ENCODE data around the gene ARMCX1.
A peak's percentile ranks its signal among the peaks of the same experiment; 100 is the strongest.
"Not testable (repeated sequence)": the region's sequence is repeated elsewhere in the genome, so short reads cannot be mapped to it uniquely, and the experiment has no call there.

Gene ARMCX1

GRCh38 chrX:101564651-101565050, 14.3 kb downstream of the ARMCX1 start (continued):
- no peak for TF ChIP-seq ZNF677 (tag by site-specific recombination; IDR thresholded peaks at IDR 0.05)

DNA sequence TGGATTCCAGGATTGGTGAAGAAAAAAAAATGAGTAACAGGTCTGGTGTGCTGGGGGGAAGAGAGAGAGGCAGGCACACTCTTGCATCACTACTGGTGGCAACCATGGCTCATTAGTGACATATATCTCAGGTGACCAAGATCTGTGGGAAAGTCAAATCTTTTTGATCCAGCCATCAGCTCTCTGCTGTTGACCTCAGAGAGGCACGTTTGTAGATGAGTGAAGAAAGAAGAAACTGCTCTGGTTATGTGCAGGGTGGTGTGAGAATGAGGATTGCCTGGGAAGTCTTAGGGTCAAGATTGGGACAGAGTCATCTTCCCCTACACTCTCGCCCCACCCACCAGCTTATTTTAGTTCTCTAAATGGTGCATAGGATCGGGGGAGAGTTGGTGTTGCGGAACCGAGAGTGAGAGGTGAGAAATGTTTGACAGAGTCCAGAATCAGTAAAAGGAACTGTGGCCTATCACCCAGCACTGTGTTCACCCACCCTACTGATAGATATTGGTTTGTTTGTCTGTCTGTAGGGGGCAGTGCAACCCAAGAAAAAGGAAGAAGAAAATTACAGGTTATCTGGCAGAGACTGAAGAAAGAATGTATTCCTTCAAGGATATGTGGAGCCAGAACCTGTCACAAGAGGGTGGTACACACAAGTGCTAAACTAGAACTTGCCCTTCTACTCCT, 45.5 kb downstream of the ARMCX1 start:
- POLR2A ChIA-PET = no interaction called here
- TF ChIP-seq ZNF654 (tag by site-specific recombination; IDR thresholded peaks at IDR 0.05; ENCODE audit: low read depth) (peak; percentile 85), ZNF221 (tag by site-specific recombination; IDR thresholded peaks at IDR 0.05; ENCODE audit: borderline replicate concordance) (no peak), IKZF3 (tag by site-specific recombination; IDR thresholded peaks at IDR 0.05) (no peak)
- TF ChIP-seq, protein P1, sequence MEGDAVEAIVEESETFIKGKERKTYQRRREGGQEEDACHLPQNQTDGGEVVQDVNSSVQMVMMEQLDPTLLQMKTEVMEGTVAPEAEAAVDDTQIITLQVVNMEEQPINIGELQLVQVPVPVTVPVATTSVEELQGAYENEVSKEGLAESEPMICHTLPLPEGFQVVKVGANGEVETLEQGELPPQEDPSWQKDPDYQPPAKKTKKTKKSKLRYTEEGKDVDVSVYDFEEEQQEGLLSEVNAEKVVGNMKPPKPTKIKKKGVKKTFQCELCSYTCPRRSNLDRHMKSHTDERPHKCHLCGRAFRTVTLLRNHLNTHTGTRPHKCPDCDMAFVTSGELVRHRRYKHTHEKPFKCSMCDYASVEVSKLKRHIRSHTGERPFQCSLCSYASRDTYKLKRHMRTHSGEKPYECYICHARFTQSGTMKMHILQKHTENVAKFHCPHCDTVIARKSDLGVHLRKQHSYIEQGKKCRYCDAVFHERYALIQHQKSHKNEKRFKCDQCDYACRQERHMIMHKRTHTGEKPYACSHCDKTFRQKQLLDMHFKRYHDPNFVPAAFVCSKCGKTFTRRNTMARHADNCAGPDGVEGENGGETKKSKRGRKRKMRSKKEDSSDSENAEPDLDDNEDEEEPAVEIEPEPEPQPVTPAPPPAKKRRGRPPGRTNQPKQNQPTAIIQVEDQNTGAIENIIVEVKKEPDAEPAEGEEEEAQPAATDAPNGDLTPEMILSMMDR (tag by site-specific recombination; IDR thresholded peaks at IDR 0.05) = peak; percentile 69
- Histone ChIP-seq H3K4me1 (ENCODE audit: control insufficient read depth, insufficient read depth, low read length) (no peaks in the 10 kb centered on the region), H3K4me3 (ENCODE audit: low read depth, low read length) (no peak overlapping the region), H3K36me3 (ENCODE audit: control insufficient read depth in 2 of 2, insufficient read depth in 1 of 2, low read length in 2 of 2) (no peaks in the 10 kb centered on the region), H3K9me3 (ENCODE audit: control insufficient read depth, insufficient read depth, low read depth, low read length) (no peaks in the 10 kb centered on the region), H3K27ac (ENCODE audit: extremely low read depth, low read depth, low read length) (no peak overlapping the region)
- CTCF ChIA-PET = interaction anchor here (0.6 to 2.9 kb wide), 15 partner anchors 10 to 745 kb away, joined by 3 to 22 read pairs (median 5); no protein-coding TSS in a partner anchor

GRCh38 chrX:101599592-101599991, 49.2 kb downstream of the ARMCX1 start:
- CTCF ChIA-PET; H3K9me3 ChIP-seq (ENCODE audit: control insufficient read depth, insufficient read depth, low read depth, low read length); H3K4me1 ChIP-seq (ENCODE audit: control insufficient read depth, insufficient read depth, low read length); H3K27ac ChIP-seq (ENCODE audit: extremely low read depth, low read depth, low read length); POLR2A ChIA-PET; H3K4me3 ChIP-seq (ENCODE audit: low read depth, low read length); H3K36me3 ChIP-seq (ENCODE audit: control insufficient read depth in 2 of 2, insufficient read depth in 1 of 2, low read length in 2 of 2): not testable (repeated sequence)

DNA sequence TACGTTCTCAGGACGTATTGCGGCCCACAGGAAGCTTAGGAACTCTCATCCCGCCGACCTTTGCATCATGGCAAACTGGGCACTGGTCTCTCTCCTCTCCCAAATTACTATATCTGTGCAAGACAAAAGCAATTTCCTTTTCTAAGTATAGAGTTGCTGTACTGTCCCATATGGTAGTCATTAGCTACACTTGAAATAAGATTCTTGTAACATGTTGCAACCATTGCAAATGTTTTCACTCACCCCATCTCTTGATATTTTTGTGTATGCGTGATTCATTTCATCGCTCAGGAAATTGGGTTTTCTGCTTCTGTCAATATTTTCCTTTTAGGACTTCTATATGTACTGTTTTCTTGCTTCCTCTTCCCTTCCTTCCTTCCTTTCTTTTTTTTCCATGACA, 51.7 kb downstream of the ARMCX1 start:
- CTCF ChIA-PET = no interaction called here
- no peaks in the 10 kb centered on the region for H3K36me3 ChIP-seq (ENCODE audit: control insufficient read depth in 2 of 2, insufficient read depth in 1 of 2, low read length in 2 of 2)
- H3K4me3 ChIP-seq (ENCODE audit: low read depth, low read length) = no peak overlapping the region
- H3K27ac ChIP-seq (ENCODE audit: extremely low read depth, low read depth, low read length) = no peak overlapping the region
- TF ChIP-seq ZNF335 (tag by site-specific recombination; conservative IDR thresholded peaks at IDR 0.05) (no peak), BCL6B (tag by site-specific recombination; IDR thresholded peaks at IDR 0.05) (no peak), ZNF792 (tag by site-specific recombination; IDR thresholded peaks at IDR 0.05) (no peak), ZBTB1 (tag by site-specific recombination; IDR thresholded peaks at IDR 0.05) (no peak), ZSCAN16 (tag by site-specific recombination; IDR thresholded peaks at IDR 0.05) (no peak), KLF9 (tag by site-specific recombination; IDR thresholded peaks at IDR 0.05; ENCODE audit: low read depth) (no peak), GLIS1 (tag by site-specific recombination; IDR thresholded peaks at IDR 0.05) (no peak), ZNF558 (tag by site-specific recombination; IDR thresholded peaks at IDR 0.05) (no peak), SCRT2 (tag by site-specific recombination; IDR thresholded peaks at IDR 0.05) (no peak), ZNF404 (tag by site-specific recombination; IDR thresholded peaks at IDR 0.05) (no peak), FEZF1 (tag by site-specific recombination; IDR thresholded peaks at IDR 0.05) (no peak), AEBP2 (tag by site-specific recombination; IDR thresholded peaks at IDR 0.05; ENCODE audit: borderline replicate concordance) (no peak)
- TF ChIP-seq, protein P2, sequence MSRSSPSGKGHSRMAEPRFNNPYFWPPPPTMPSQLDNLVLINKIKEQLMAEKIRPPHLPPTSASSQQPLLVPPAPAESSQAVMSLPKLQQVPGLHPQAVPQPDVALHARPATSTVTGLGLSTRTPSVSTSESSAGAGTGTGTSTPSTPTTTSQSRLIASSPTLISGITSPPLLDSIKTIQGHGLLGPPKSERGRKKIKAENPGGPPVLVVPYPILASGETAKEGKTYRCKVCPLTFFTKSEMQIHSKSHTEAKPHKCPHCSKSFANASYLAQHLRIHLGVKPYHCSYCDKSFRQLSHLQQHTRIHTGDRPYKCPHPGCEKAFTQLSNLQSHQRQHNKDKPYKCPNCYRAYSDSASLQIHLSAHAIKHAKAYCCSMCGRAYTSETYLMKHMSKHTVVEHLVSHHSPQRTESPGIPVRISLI (tag by site-specific recombination; IDR thresholded peaks at IDR 0.05) = no peak
- TF ChIP-seq, protein P3, sequence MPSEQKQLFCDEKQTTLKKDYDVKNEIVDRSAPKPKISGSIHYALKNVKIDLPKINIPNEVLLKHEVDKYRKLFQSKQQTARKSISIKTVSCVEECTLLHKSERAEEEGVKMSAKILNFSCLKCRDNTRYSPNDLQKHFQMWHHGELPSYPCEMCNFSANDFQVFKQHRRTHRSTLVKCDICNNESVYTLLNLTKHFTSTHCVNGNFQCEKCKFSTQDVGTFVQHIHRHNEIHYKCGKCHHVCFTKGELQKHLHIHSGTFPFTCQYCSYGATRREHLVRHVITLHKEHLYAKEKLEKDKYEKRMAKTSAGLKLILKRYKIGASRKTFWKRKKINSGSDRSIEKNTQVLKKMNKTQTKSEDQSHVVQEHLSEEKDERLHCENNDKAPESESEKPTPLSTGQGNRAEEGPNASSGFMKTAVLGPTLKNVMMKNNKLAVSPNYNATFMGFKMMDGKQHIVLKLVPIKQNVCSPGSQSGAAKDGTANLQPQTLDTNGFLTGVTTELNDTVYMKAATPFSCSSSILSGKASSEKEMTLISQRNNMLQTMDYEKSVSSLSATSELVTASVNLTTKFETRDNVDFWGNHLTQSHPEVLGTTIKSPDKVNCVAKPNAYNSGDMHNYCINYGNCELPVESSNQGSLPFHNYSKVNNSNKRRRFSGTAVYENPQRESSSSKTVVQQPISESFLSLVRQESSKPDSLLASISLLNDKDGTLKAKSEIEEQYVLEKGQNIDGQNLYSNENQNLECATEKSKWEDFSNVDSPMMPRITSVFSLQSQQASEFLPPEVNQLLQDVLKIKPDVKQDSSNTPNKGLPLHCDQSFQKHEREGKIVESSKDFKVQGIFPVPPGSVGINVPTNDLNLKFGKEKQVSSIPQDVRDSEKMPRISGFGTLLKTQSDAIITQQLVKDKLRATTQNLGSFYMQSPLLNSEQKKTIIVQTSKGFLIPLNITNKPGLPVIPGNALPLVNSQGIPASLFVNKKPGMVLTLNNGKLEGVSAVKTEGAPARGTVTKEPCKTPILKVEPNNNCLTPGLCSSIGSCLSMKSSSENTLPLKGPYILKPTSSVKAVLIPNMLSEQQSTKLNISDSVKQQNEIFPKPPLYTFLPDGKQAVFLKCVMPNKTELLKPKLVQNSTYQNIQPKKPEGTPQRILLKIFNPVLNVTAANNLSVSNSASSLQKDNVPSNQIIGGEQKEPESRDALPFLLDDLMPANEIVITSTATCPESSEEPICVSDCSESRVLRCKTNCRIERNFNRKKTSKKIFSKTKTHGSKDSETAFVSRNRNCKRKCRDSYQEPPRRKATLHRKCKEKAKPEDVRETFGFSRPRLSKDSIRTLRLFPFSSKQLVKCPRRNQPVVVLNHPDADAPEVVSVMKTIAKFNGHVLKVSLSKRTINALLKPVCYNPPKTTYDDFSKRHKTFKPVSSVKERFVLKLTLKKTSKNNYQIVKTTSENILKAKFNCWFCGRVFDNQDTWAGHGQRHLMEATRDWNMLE (tag by site-specific recombination; conservative IDR thresholded peaks at IDR 0.05; ENCODE audit: low read depth) = no peak
- POLR2A ChIA-PET = no interaction called here
- H3K4me1 ChIP-seq (ENCODE audit: control insufficient read depth, insufficient read depth, low read length) = no peaks in the 10 kb centered on the region
- no peaks in the 10 kb centered on the region for H3K9me3 ChIP-seq (ENCODE audit: control insufficient read depth, insufficient read depth, low read depth, low read length)
